Pons (tissue), 1 donor: ENCODE measurements around the gene INSC.

Source experiments
- DNase-seq: peaks from one replicate; pipeline ENCODE4 v3.0.0-alpha.2; 2016; ENCODE audit warnings: low spot score

Gene INSC

GRCh38 chr11:15185021-15185420 lies 70.3 kb downstream of the INSC start:
- DNase-seq = no peak

- DNase-seq = no peak
Observed at GRCh38 chr11:15186146-15186545, 71.4 kb downstream of the INSC start.

GRCh38 chr11:15189189-15189588 lies 74.5 kb downstream of the INSC start:
- DNase-seq = no peak

GRCh38 chr11:15189641-15190365 lies 75.1 kb downstream of the INSC start:
- no peak for DNase-seq

- DNase-seq = no peak
Observed at GRCh38 chr11:15190611-15191010, 75.9 kb downstream of the INSC start.

- no peak for DNase-seq
Observed at GRCh38 chr11:15192005-15192556, 77.4 kb downstream of the INSC start.

GRCh38 chr11:15194671-15195415 lies 80.1 kb downstream of the INSC start:
- no peak for DNase-seq

- DNase-seq = no peak
Observed at GRCh38 chr11:15195454-15196200, 80.9 kb downstream of the INSC start.

- no peak for DNase-seq
Observed at GRCh38 chr11:15196704-15197103, 82.0 kb downstream of the INSC start.

- DNase-seq = no peak
Observed at GRCh38 chr11:15197696-15198095, 83.0 kb downstream of the INSC start.

- no peak for DNase-seq
Observed at GRCh38 chr11:15198284-15198683, 83.6 kb downstream of the INSC start.

GRCh38 chr11:15199693-15200092 lies 85.0 kb downstream of the INSC start:
- peak; percentile 5 for DNase-seq

GRCh38 chr11:15200696-15201095 lies 86.0 kb downstream of the INSC start:
- no peak for DNase-seq

- DNase-seq = no peak
Observed at GRCh38 chr11:15201586-15201985, 86.9 kb downstream of the INSC start.

- DNase-seq = no peak
Observed at GRCh38 chr11:15202626-15203025, 87.9 kb downstream of the INSC start.

GRCh38 chr11:15204711-15205110 lies 90.0 kb downstream of the INSC start:
- DNase-seq = no peak

GRCh38 chr11:15206791-15207190 lies 92.1 kb downstream of the INSC start:
- DNase-seq = no peak

- peak; percentile 60 for DNase-seq
Observed at GRCh38 chr11:15208378-15209222, 93.9 kb downstream of the INSC start.

GRCh38 chr11:15212876-15213275 lies 98.2 kb downstream of the INSC start:
- DNase-seq = no peak

GRCh38 chr11:15213471-15214231 lies 98.9 kb downstream of the INSC start:
- DNase-seq = no peak

- DNase-seq = no peak
Observed at GRCh38 chr11:15215005-15215404, 100.3 kb downstream of the INSC start.
